ENCODE measurements around the gene CRB1. TPM values are rescaled to one million over a fixed set of nuclear protein-coding genes. Genes with fewer than 3 reads are reported as not detected.

CRB1 gene
- total and polyA plus RNA-seq, 9 of the 15 experiments (the other 6 are each of a cell fraction or from before 2014, with no cell fraction given): 0.04 to 0.10 TPM; not detected in 7

- intact Hi-C loops (cut with micrococcal nuclease) (no loop called here), in situ Hi-C loops (cut with MboI) (no loop called here)
- ChIA-PET CTCF (ENCODE audit: low intra/inter-chr PET ratio) (no interaction called here), POLR2A (no interaction called here)
- Histone ChIP-seq H3K27ac (ENCODE audit: extremely low read depth, low read depth, low read length) (no peak overlapping the region), H3K4me1 (replicated peaks in 1 of 2; ENCODE audit: control insufficient read depth in 2 of 2, insufficient read depth in 2 of 2, low read length in 2 of 2) (no peaks in the 10 kb centered on the region), H3K36me3 (ENCODE audit: control insufficient read depth, insufficient read depth, low read length) (no peaks in the 10 kb centered on the region), H2AFZ (ENCODE audit: low read depth, low read length) (no peak overlapping the region), H4K20me1 (replicated peaks; ENCODE audit: control insufficient read depth, insufficient read depth, low read length) (no peaks in the 10 kb centered on the region), H3K9ac (ENCODE audit: insufficient read depth in 1 of 2, low read depth in 2 of 2, low read length in 2 of 2) (no peak overlapping the region), H3K4me3 (no peak overlapping the region), H3K4me2 (ENCODE audit: insufficient read depth, low read length) (no peak overlapping the region), H3K9me1 (ENCODE audit: control insufficient read depth, insufficient read depth, low read length) (no peaks in the 10 kb centered on the region), H3K27me3 (ENCODE audit: control insufficient read depth in 2 of 2, insufficient read depth in 2 of 2, low read length in 2 of 2) (peaks cover 0 to 5% of the 10 kb centered on the region in 2 experiments; a peak in 4 of 5 replicates), H3K79me2 (ENCODE audit: control insufficient read depth, insufficient read depth, low read length) (no peaks in the 10 kb centered on the region), H3K9me3 (replicated peaks; ENCODE audit: control insufficient read depth, insufficient read depth, low read depth, low read length) (no peaks in the 10 kb centered on the region)
- BruUV-seq (replicated peaks): no TSS peak
- ATAC-seq (no peak), DNase-seq (ENCODE audit: extremely low read depth in 1 of 4, low spot score in 3 of 4) (no peak), FAIRE-seq (no peak)
- WGBS (ENCODE audit: insufficient coverage, low coverage, missing lambda C conversion rate): 10% methylated on average over 5 of the region's 5 CpGs
- TF ChIP-seq ZNF217 (CRISPR knock-in tag; IDR thresholded peaks at IDR 0.05) (no peak), CEBPZ (IDR thresholded peaks at IDR 0.05; ENCODE audit: borderline replicate concordance, low read depth, low read length) (no peak), SMAD4 (CRISPR knock-in tag; conservative IDR thresholded peaks at IDR 0.05) (no peak), ZNF347 (CRISPR knock-in tag; IDR thresholded peaks at IDR 0.05; ENCODE audit: low read depth) (no peak), ZBTB12 (CRISPR knock-in tag; IDR thresholded peaks at IDR 0.05) (no peak), TBP (optimal IDR thresholded peaks at IDR 0.05; ENCODE audit: low read depth, low read length) (no peak), ARHGAP35 (IDR thresholded peaks at IDR 0.05; ENCODE audit: partially characterized antibody) (no peak), PTBP1 (IDR thresholded peaks at IDR 0.05; ENCODE audit: low read depth, low read length) (no peak), DACH1 (IDR thresholded peaks at IDR 0.05; ENCODE audit: partially characterized antibody) (no peak), E2F5 (CRISPR knock-in tag; IDR thresholded peaks at IDR 0.05) (no peak), KLF16 (IDR thresholded peaks at IDR 0.05) (no peak), POLR2G (IDR thresholded peaks at IDR 0.05; ENCODE audit: low read depth, low read length) (no peak), ZNF280B (CRISPR knock-in tag; IDR thresholded peaks at IDR 0.05) (no peak), USF1 (CRISPR knock-in tag; IDR thresholded peaks at IDR 0.05) (no peak)
These were observed 183.3 kb downstream of the CRB1 start for GRCh38 chr1:197451381-197451780.
